Measurements from ENCODE around the gene MT1F.

GRCh38 chr16:56625943-56626654 lies 31.7 kb upstream of the MT1F start:
- TF ChIP-seq MAX (IDR thresholded peaks at IDR 0.05), result peak; percentile 24; the same call in 1 of the 2 replicates
- no peak for TF ChIP-seq CTCF (IDR thresholded peaks at IDR 0.05 in 2 of 3, conservative IDR thresholded peaks at IDR 0.05 in 1 of 3; ENCODE audit: borderline replicate concordance in 1 of 3, insufficient read depth in 1 of 3, low read depth in 2 of 3, low read length in 2 of 3)
- no peak for TF ChIP-seq POLR2AphosphoS5 (IDR thresholded peaks at IDR 0.05; ENCODE audit: low read depth, low read length)
- no peak for TF ChIP-seq SIN3A (IDR thresholded peaks at IDR 0.05; ENCODE audit: low read depth)
- no peak for TF ChIP-seq CBX3 (IDR thresholded peaks at IDR 0.05; ENCODE audit: low read depth)
- TF ChIP-seq YY1 (IDR thresholded peaks at IDR 0.05; ENCODE audit: extremely low read depth, insufficient replicate concordance, low read depth, low read length), result no peak
- no peak for TF ChIP-seq EZH2 (IDR thresholded peaks at IDR 0.05)
- no peak for TF ChIP-seq ZBTB33 (IDR thresholded peaks at IDR 0.05; ENCODE audit: extremely low read depth, insufficient replicate concordance, low read length)
- TF ChIP-seq POLR2A (IDR thresholded peaks at IDR 0.05; ENCODE audit: borderline replicate concordance, extremely low read depth, insufficient read depth, insufficient read length), result no peak
- TF ChIP-seq EZH2phosphoT487 (IDR thresholded peaks at IDR 0.05; ENCODE audit: borderline replicate concordance), result no peak
- TF ChIP-seq SP1 (IDR thresholded peaks at IDR 0.05; ENCODE audit: low read depth), result no peak
- TF ChIP-seq REST (IDR thresholded peaks at IDR 0.05; ENCODE audit: low read depth), result no peak
- peak; percentile 24; the same call in 1 of the 2 replicates for TF ChIP-seq JUND (IDR thresholded peaks at IDR 0.05)

All from HCT116 (cell line).